Measurements from ENCODE around the gene IL34.

The IL34 gene

DNA sequence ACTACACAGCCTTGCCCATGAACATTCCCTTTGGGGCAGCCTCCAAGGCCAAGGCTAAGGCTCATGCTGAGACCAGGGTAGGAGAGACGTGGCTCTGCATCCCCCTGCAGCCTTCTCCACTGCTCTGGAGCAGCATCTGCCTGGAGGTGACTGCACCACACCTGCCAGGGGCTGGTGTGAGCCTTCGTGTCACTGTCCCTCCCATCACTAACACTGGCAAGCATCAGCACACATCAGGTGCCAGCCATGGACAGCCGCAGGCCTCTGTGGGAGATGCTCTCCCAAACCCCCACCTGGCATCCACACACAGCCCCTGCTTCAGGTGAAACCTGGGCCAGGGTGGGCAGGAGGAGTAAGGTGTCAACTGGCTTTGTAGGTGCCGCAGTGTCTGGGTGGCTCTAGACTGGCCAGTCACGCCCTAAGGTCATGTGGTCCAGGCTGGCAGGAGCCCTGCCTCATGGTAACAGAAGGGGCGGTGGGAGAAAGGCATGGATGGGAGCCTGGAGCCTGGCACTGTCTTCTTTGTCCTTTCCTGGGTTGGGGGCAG, 57.5 kb downstream of the IL34 start:
- no peak for DNase-seq

- DNase-seq = no peak
These were observed 58.2 kb downstream of the IL34 start for GRCh38 chr16:70704586-70704985.

DNA sequence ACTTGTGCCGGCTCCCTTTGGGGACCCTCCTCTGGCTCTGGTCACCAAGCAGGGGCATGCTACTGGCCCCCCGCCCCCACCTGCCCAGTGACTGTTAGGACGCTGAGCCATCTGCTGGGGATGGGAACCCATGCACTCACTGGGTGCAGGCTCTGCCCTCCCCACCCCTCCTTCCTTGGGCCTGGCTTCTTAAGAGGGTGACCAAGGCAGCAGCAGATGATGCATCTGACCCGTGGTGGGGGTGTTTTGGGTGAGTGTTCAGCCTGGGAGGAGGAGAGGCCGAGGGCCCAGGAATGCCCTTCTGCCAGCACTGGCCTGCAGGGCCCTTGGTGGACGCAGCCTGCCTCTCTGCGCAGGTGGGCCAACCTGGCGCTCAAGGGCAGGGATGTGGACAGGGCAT, 58.7 kb downstream of the IL34 start:
- DNase-seq = no peak

GRCh38 chr16:70706948-70707465, 60.6 kb downstream of the IL34 start:
- DNase-seq = no peak

- no peak for DNase-seq
These were observed 62.2 kb downstream of the IL34 start for GRCh38 chr16:70708366-70709246.

- no peak for DNase-seq
These were observed 63.1 kb downstream of the IL34 start for GRCh38 chr16:70709457-70709856.

GRCh38 chr16:70709942-70710341, 63.6 kb downstream of the IL34 start:
- no peak for DNase-seq
